K562 (cell line): ENCODE data around the gene POLR3E. TPM values are rescaled to one million over a fixed set of nuclear protein-coding genes. Genes with fewer than 3 reads are reported as not detected.

ENCODE experiments used
- CREB3 ChIP-seq: fragments of 450-650 bp; conservative IDR thresholded peaks from 2 replicates; pipeline ENCODE4 v1.6.1; 2016; ENCODE audit warnings: missing genetic modification characterization, low read depth, mild to moderate bottlenecking, missing compliant biosample characterization, moderate library complexity
- DDX20 ChIP-seq: fragments of 450-650 bp; IDR thresholded peaks from 2 replicates; pipeline ENCODE4 v1.6.1; 2016; ENCODE audit warnings: missing genetic modification characterization, low read depth, mild to moderate bottlenecking, missing compliant biosample characterization, moderate library complexity
- POLR2AphosphoS2 ChIP-seq: IDR thresholded peaks from 2 replicates; pipeline ENCODE4 v1.6.1; 2012; ENCODE audit warnings: low read length, improper control_type of control experiment
- SMARCC2 ChIP-seq: fragments of 450-650 bp; IDR thresholded peaks from 2 replicates; pipeline ENCODE4 v1.6.1; 2017; ENCODE audit warnings: antibody characterized with exemption, moderate library complexity, mild to moderate bottlenecking, low read depth
- TAF1 ChIP-seq: IDR thresholded peaks from 2 replicates; pipeline ENCODE4 v1.6.1; 2011; ENCODE audit warnings: mild to moderate bottlenecking, low read length, moderate library complexity; ENCODE audit not compliant: insufficient read depth, control insufficient read depth, severe bottlenecking; ENCODE audit errors: extremely low read depth
- TBL1XR1 ChIP-seq, 2 experiments: IDR thresholded peaks; 2 replicates each; pipeline ENCODE4 v1.6.1; 2012; ENCODE audit warnings: improper control_type of control experiment in 2 of 2, low read length in 2 of 2, mild to moderate bottlenecking in 1 of 2
- ZFP30 ChIP-seq: fragments of 250-450 bp; sonication (Bioruptor Pico); IDR thresholded peaks from 2 replicates; pipeline ENCODE4 v1.8.0; 2022; ENCODE audit warnings: moderate library complexity, mild to moderate bottlenecking, inconsistent platforms, borderline replicate concordance
- ZHX1 ChIP-seq: fragments of 150-350 bp; conservative IDR thresholded peaks from 2 replicates; pipeline ENCODE4 v1.6.1; 2014; ENCODE audit warnings: low read length
- ZNF232 ChIP-seq: sonication (generic); formaldehyde crosslinking; IDR thresholded peaks from 2 replicates; pipeline ENCODE4 v1.8.0; 2022; ENCODE audit warnings: mild to moderate bottlenecking, missing genetic modification reagents
- polyA plus RNA-seq, 8 experiments: library from polyadenylated mRNA; depleted of rRNA in 4 of 8; stranded (reverse) in 5 of 8; unstranded in 3 of 8; fragments of >200 nt; fragmentation: Nextera tagmentation in 2 of 8; fragmentation: Illumina TruSeq in 1 of 8; extraction: Ambion mirVana in 2 of 8; extraction: Trizol in 1 of 8; gene quantifications; 2 replicates each; pipeline versions ENCODE4 v1.2.1 to v1.2.3, GENCODE V29; 2011 to 2014; ENCODE audit warnings: inconsistent platforms in 1 of 8, missing spikeins in 1 of 8
- total RNA-seq, 7 experiments: library from RNA; depleted of rRNA in 6 of 7; stranded (reverse); fragments of >200 nt in 6 of 7; fragmentation: Illumina TruSeq in 2 of 7; extraction: Trizol in 2 of 7; gene quantifications; 2 replicates each; pipeline versions ENCODE4 v1.2.1 to v1.2.3, GENCODE V29; 2011 to 2021; ENCODE audit warnings: low replicate concordance in 1 of 7
- TF ChIP-seq, protein P1 (sequence below): fragments of 250-450 bp; sonication (Bioruptor Pico); IDR thresholded peaks from 2 replicates; pipeline ENCODE4 v1.4.0; 2020; ENCODE audit warnings: mild to moderate bottlenecking, moderate library complexity

Gene POLR3E
- total and polyA plus RNA-seq, 9 of the 15 experiments (the other 6 are each of a cell fraction or from before 2014, with no cell fraction given), result 17.7 to 151 (median 82.6) TPM

DNA sequence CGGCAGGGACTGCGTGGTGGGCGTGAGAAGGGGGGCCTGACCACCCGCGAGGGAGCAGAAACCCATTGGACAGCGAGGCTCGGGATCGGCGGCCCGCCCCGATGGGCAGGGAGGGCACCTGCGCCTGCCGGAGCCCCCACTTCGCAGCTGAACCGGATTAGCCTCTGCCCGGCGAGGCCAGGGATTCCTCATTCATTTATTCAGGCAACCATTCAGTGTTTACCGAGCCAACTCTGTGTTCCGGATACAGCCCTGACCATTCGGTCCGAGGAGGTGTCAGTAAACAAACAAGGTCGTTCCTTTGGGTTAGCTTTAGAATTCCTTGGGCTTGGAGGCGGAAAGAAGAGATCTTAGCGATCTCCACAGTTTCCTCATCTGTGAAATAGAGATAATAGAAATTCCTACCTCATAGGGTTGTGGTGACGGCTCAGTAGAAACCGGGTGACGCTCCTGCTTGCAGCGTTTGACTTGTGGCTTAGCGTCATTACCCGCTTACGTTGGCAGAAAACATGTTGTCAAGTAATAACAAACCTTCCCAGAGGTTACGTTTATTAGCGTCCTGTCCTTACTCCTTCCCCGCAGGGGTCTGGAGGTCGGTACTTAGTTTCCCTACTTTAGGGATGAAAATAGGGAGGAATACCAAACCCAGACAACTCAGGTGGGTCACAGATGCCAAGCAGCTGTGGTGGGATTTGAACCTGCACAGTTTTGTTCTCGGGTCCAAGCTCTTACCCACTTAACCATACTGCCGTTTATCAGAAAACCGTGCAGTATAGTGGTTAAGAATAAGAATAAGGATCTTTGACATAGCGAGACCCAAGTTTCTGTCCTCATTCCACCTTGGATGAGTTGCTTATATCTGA is 893 bp downstream of the POLR3E start (continued):
- TF ChIP-seq ZHX1, result no peak
- TF ChIP-seq TBL1XR1 (IDR thresholded peaks at IDR 0.05; ENCODE audit: low read length in 2 of 2), result peak in 1 of 2 experiments; percentile 68; a peak in 2 of 4 replicates
- TF ChIP-seq DDX20 (tag), result no peak
- no peak for TF ChIP-seq ZNF232 (CRISPR knock-in tag)
- peak; percentile 13 for TF ChIP-seq TAF1
- TF ChIP-seq CREB3 (tag), result no peak
- no peak for TF ChIP-seq ZFP30 (CRISPR knock-in tag)
- TF ChIP-seq, protein P1, sequence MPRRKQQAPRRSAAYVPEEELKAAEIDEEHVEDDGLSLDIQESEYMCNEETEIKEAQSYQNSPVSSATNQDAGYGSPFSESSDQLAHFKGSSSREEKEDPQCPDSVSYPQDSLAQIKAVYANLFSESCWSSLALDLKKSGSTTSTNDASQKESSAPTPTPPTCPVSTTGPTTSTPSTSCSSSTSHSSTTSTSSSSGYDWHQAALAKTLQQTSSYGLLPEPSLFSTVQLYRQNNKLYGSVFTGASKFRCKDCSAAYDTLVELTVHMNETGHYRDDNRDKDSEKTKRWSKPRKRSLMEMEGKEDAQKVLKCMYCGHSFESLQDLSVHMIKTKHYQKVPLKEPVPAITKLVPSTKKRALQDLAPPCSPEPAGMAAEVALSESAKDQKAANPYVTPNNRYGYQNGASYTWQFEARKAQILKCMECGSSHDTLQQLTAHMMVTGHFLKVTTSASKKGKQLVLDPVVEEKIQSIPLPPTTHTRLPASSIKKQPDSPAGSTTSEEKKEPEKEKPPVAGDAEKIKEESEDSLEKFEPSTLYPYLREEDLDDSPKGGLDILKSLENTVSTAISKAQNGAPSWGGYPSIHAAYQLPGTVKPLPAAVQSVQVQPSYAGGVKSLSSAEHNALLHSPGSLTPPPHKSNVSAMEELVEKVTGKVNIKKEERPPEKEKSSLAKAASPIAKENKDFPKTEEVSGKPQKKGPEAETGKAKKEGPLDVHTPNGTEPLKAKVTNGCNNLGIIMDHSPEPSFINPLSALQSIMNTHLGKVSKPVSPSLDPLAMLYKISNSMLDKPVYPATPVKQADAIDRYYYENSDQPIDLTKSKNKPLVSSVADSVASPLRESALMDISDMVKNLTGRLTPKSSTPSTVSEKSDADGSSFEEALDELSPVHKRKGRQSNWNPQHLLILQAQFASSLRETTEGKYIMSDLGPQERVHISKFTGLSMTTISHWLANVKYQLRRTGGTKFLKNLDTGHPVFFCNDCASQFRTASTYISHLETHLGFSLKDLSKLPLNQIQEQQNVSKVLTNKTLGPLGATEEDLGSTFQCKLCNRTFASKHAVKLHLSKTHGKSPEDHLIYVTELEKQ (CRISPR knock-in tag), result no peak
- peak; percentile 100 for TF ChIP-seq POLR2AphosphoS2
- TF ChIP-seq SMARCC2, result 0 out of 2 replicates have a peak, but pooled peaks have one; percentile 27
